Chondrocyte (in vitro differentiated cells): ENCODE measurements around the gene PABPN1. TPM values are rescaled to one million over a fixed set of nuclear protein-coding genes. Genes with fewer than 3 reads are reported as not detected.

Source experiments
- DNase-seq: peaks from one replicate; pipeline ENCODE4 v3.0.0; 2021; ENCODE audit warnings: mixed read lengths, low spot score
- H3K27ac Mint-ChIP-seq: one replicate; pipeline ENCODE4 v1.8.0; 2021; ENCODE audit warnings: mild to moderate bottlenecking, moderate library complexity, mixed read lengths; ENCODE audit not compliant: unreplicated experiment
- H3K27me3 Mint-ChIP-seq: 2 replicates; pipeline ENCODE4 v1.8.0; 2021; ENCODE audit warnings: low read depth, mixed read lengths
- H3K36me3 Mint-ChIP-seq: 2 replicates; pipeline ENCODE4 v1.8.0; 2021; ENCODE audit warnings: low read depth, mixed read lengths
- H3K4me1 Mint-ChIP-seq: 2 replicates; pipeline ENCODE4 v1.8.0; 2021; ENCODE audit warnings: low read depth, mild to moderate bottlenecking, mixed read lengths
- H3K4me3 Mint-ChIP-seq: one replicate; pipeline ENCODE4 v1.8.0; 2021; ENCODE audit warnings: mild to moderate bottlenecking, moderate library complexity, mixed read lengths; ENCODE audit not compliant: unreplicated experiment
- H3K9me3 Mint-ChIP-seq: 2 replicates; pipeline ENCODE4 v1.8.0; 2021; ENCODE audit warnings: low read depth, mixed read lengths
- CTCF ChIP-seq: fragments of 200-600 bp; sonication (generic); IDR thresholded peaks from 2 replicates; pipeline ENCODE4 v1.5.0; 2021; ENCODE audit warnings: antibody characterized with exemption, mild to moderate bottlenecking, moderate library complexity
- total RNA-seq: library from RNA; stranded (reverse); gene quantifications from 3 replicates; pipeline ENCODE4 v1.2.1, GENCODE V29; 2021

Gene PABPN1
- total RNA-seq, 1 donor from 2014 or later, result 135 TPM

- H3K4me3 Mint-ChIP-seq, result peak within 1 kb of the TSS; percentile 93
- peaks cover 2% of the 10 kb centered on the region for H3K27me3 Mint-ChIP-seq
- no peaks in the 10 kb centered on the region for H3K9me3 Mint-ChIP-seq
- TF ChIP-seq CTCF, result no peak
- H3K27ac Mint-ChIP-seq, result peak within 1 kb of the TSS; percentile 97
- peaks cover 8% of the 10 kb centered on the region for H3K36me3 Mint-ChIP-seq
- peaks cover 28% of the 10 kb centered on the region for H3K4me1 Mint-ChIP-seq
- DNase-seq, result no peak
Observed at GRCh38 chr14:23365036-23365731, 43.9 kb downstream of the PABPN1 start, which contains the start of gene EFS. TSS of gene EFS (minus strand) at chr14:23365172. CDS start at chr14:23365025, 147 bp downstream.

DNA sequence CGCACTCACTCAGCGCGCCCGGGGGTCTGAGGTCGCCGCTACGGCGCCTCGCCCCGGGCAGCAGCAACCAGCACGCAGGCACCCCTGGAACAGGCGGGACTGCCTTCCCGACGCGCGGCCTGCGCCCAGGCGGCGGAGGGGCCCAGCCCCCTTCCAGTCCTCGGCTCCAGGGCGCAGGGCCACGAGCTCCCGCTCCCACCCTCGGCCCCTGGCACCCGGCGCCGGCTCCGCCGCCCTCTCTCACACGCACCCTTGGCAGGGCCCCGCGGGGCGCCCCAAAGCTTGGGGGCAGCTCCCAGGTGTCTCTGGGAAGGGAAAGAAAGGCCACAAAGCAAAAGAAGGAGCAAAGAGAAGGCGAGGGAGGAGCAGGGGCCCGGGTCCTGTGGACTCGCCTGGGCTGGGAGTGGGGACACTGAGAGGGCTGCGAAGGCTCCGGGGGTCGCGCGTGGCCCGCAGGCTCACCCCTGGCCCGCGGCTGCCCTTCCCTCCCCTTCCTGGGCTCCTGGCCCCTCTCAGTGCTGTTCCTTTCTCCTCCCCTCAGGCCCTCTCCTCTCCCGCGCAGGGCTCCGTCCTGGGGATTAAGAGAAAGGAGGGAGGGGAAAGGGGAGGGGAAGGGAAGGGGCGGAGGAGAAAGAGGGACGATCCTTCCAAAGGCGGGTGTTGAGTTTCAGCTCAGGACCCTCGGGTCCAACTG, 44.6 kb downstream of the PABPN1 start:
- peaks cover 28% of the 10 kb centered on the region for H3K4me1 Mint-ChIP-seq
- TF ChIP-seq CTCF, result no peak
- DNase-seq, result no peak
- H3K36me3 Mint-ChIP-seq, result peaks cover 5% of the 10 kb centered on the region
- H3K27ac Mint-ChIP-seq, result no peak overlapping the region
- H3K27me3 Mint-ChIP-seq, result peaks cover 2% of the 10 kb centered on the region
- peak overlapping the region; percentile 67 for H3K4me3 Mint-ChIP-seq
- H3K9me3 Mint-ChIP-seq, result no peaks in the 10 kb centered on the region

- Mint-ChIP-seq H3K27ac (peak overlapping the region; percentile 78), H3K4me1 (peaks cover 23% of the 10 kb centered on the region), H3K36me3 (peaks cover 1% of the 10 kb centered on the region), H3K9me3 (no peaks in the 10 kb centered on the region), H3K4me3 (peak overlapping the region; percentile 67), H3K27me3 (peaks cover 7% of the 10 kb centered on the region)
- peak; percentile 17 for TF ChIP-seq CTCF
- no peak for DNase-seq
Observed at GRCh38 chr14:23366426-23366921, 45.2 kb downstream of the PABPN1 start.

GRCh38 chr14:23370221-23370620, 49.0 kb downstream of the PABPN1 start:
- H3K36me3 Mint-ChIP-seq, result no peaks in the 10 kb centered on the region
- H3K27ac Mint-ChIP-seq, result no peak overlapping the region
- H3K4me3 Mint-ChIP-seq, result no peak overlapping the region
- peaks cover 7% of the 10 kb centered on the region for H3K4me1 Mint-ChIP-seq
- no peak for TF ChIP-seq CTCF
- H3K9me3 Mint-ChIP-seq, result no peaks in the 10 kb centered on the region
- H3K27me3 Mint-ChIP-seq, result peaks cover 9% of the 10 kb centered on the region
- DNase-seq, result no peak

- no peak for DNase-seq
- Mint-ChIP-seq H3K27me3 (peaks cover 9% of the 10 kb centered on the region), H3K4me1 (peaks cover 2% of the 10 kb centered on the region), H3K9me3 (no peaks in the 10 kb centered on the region), H3K4me3 (no peak overlapping the region), H3K27ac (no peak overlapping the region), H3K36me3 (no peaks in the 10 kb centered on the region)
- TF ChIP-seq CTCF, result no peak
Observed at GRCh38 chr14:23371865-23372264, 50.6 kb downstream of the PABPN1 start.
